GM21360 (cell line): ENCODE data around the gene SLC8A2.
"Not testable (repeated sequence)": the region's sequence is repeated elsewhere in the genome, so short reads cannot be mapped to it uniquely, and the experiment has no call there.

ENCODE experiments used
- ATAC-seq: cut with Tn5 transposase; IDR thresholded peaks from one replicate; pipeline ENCODE4 v1.9.1; 2021; ENCODE audit warnings: mild to moderate bottlenecking, moderate library complexity; ENCODE audit not compliant: unreplicated experiment

Gene SLC8A2

DNA sequence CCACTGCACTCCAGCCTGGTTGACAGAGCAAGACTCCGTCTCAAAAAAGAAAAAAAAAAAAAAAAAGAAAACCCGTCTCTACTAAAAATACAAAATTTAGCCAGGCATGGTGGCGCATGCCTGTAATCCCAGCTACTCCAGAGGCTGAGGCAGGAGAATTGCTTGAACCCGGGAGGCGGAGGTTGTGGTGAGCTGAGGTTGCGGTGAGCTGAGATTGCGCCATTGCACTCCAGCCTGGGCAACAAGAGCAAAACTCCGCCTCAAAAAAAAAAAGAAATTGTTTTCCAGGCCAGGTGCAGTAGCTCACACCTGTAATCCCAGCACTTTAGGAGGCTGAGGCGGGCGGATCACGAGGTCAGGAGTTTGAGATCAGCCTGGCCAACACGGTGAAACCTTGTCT lies 85.1 kb downstream of the SLC8A2 start:
- not testable (repeated sequence) for ATAC-seq

DNA sequence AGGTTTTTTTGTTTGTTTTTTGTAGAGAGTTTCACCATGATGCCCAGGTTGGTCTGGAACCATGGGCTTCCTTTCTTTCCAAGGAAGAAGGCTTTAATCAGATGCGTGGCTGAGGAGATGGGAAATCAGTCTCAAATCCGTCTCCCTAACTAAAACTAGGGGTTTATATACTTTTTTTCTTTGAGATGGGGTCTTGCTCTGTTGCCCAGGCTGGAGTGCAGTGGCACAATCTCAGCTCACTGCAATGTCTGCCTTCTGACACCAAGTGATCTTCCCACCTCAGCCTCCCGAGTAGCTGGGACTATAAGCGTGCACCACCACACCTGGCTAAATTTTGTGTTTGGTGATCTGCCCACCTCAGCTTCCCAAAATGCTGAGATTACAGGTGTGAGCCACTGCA lies 87.2 kb downstream of the SLC8A2 start:
- not testable (repeated sequence) for ATAC-seq

DNA sequence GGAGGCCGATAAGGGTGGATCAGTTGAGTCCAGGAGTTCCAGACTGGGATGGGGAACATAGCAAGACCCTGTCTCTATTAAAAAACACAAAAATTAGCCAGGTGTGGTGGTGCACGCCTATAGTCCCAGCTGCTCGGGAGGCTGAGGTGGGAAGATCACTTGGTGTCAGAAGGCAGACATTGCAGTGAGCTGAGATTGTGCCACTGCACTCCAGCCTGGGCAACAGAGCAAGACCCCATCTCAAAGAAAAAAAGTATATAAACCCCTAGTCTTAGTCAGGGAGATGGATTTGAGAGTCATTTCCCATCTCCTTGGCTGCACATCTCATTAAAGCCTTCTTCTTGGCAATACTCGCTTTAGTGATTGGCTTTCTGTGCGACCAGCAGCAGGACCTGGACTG lies 87.8 kb downstream of the SLC8A2 start:
- not testable (repeated sequence) for ATAC-seq

DNA sequence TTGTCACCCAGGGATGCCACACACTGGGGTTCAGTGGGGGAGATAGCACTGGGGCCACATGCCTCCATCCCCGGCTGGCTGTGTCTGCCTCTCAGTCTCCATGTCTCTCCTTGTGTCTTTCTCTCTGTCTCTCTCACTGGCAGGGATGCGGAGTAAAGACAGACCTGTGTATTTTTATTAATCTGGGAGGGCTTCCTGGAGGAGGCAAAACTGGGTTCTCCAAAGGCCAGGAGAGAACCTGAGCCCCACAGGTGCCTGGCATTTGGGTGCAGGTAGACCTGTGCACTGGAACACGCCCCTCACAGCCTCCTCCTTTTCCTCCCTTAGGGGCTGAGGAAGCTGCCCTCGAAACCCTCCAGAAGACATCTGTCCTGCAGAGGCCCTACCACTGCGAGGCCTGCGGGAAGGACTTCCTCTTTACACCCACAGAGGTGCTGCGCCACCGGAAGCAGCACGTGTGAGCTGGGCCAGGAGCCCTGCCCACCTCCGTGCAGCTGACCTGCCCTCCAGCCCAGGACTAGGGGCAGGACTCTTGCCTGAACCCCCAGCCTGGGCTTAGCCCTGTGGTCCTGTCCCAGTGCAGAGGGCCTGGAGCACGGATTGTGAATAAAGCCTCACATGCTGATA lies 89.9 kb downstream of the SLC8A2 start:
- no peak for ATAC-seq

DNA sequence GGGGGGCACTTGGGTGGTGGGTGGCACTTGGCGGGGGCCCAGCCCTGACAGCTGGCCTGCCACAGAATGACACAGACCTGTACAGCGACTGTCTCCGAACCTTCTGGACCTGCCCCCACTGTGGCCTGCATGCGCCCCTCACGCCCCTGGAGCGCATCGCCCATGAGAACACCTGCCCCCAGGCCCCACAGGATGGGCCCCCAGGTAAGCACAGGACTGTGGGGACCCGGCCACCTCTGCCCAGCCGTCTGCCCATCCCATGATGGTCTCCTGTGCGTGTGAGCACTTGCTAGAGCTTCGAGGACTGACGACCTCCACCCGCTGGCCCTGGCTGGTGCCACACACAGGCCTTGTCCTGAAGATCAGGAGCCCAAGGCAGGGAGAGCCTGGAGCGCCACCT lies 90.6 kb downstream of the SLC8A2 start:
- ATAC-seq: no peak

DNA sequence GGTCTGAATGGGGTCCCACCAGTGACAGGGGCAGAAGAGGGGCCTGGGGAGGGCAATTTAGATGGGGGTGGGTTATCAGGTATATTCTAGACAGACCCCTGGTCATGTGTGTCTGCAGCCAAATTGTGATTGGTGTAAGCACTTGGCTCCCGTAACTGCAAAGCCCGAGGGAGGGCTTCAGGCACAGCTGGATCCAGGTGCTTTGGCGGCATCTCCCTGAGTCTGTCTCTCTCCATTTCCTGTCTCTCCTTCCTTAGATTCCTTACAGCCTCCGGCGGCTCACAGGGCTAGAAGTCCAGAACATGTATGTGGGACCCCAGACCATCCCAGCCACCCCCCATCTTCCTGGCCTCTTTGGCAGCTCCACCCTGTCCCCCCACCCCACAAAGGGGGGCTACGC lies 91.1 kb downstream of the SLC8A2 start:
- no peak for ATAC-seq

DNA sequence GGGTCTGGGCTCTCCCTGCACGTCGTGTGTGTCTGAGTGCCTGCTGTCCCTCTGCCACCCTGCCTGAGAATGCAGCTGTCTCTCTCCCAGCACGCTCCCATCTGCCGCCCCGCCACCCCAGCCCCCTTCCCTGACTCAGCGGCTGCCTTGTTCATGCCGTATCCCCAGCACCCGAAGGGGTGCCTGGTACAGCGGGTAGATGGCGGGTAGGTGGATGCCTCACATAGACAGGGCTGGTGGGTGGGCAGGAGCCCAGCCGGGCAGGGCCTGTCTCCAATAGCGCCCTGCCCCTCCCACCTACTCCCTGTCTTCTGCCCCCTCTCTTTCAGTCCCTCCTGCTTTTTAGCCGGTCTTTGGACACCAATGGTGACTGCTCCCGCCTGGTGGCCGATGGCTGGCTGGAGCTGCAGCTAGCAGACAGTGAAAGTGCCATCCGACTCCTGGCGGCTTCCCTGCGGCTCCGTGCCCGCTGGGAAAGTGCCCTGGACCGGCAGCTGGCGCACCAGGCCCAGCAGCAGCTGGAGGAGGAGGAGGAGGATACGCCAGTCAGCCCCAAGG lies 92.2 kb downstream of the SLC8A2 start:
- no peak for ATAC-seq

DNA sequence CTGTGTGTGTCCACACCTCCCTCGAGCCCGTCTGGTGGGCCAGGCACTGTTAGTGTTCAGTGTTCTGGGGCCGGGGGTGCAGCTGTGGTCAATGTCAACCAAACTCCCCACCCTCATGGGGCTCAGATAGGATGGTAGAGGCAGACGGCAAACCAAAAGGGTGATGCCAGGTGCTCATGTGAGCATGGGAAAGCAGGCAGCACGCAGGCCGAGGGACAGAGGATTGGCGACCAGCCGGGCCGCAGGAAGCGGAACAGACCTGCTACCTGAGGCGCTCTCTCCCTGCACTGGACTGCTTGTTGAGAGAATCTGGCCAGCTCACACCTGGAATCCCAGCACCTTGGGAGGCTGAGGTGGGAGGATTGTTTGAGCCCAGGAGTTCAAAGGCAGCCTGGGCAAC lies 93.4 kb downstream of the SLC8A2 start:
- ATAC-seq: no peak
